HCT116 (cell line): ENCODE data around the gene TLL2. TPM values are rescaled to one million over a fixed set of nuclear protein-coding genes. Genes with fewer than 3 reads are reported as not detected.

Experiments used
- ATAC-seq: fragments of 200-7000 bp; cut with Tn5 transposase; 2 replicates; pipeline ENCODE4 v1.9.1; 2020; ENCODE audit warnings: mild to moderate bottlenecking, moderate library complexity
- BruUV-seq: library from RNA; stranded (reverse); fragments of 400-500 nt; replicated peaks from 2 replicates; lab custom pipeline; 2021; lab: Mats Ljungman, UMichigan
- CTCF ChIA-PET: fragments of 300-600 bp; sonication (Branson Sonifier 250); formaldehyde crosslinking; loops from one replicate; lab custom pipeline; 2021; ENCODE audit warnings: antibody characterized with exemption; lab: Charles Lee
- POLR2A ChIA-PET: fragments of 300-600, 350-600 bp; sonication (Branson Sonifier 250); formaldehyde crosslinking; loops from one replicate; lab custom pipeline; 2021; ENCODE audit warnings: antibody characterized with exemption; lab: Charles Lee
- RAD21 ChIA-PET, 2 experiments: fragments of 300-600 bp; sonication (Branson Sonifier 250); formaldehyde crosslinking; loops; one replicate each; lab custom pipeline; 2023; ENCODE audit warnings: low total read pairs in 2 of 2; ENCODE audit not compliant: uncharacterized antibody in 2 of 2, unreplicated experiment in 2 of 2, low non-redundant PET in 1 of 2; lab: Charles Lee
- DNase-seq: peaks from one replicate; pipeline ENCODE4 v3.0.0-alpha.2; 2010; ENCODE audit warnings: low read depth, low spot score
- H2AFZ ChIP-seq: fragments of 200-600 bp; shearing (Covaris generic), sonication (generic); 2 replicates; pipeline ENCODE4 v1.6.1; 2017; ENCODE audit warnings: low read depth, mixed run types, mixed read lengths, antibody characterized with exemption, low read length; ENCODE audit not compliant: poor library complexity, severe bottlenecking
- H3K27ac ChIP-seq: 2 replicates; pipeline ENCODE4 v1.5.1; 2012; ENCODE audit warnings: low read depth, low read length
- H3K27me3 ChIP-seq: fragments of 200-600 bp; sonication (generic); 2 replicates; pipeline ENCODE4 v1.6.1; 2016; ENCODE audit warnings: mixed run types, low read length, mixed read lengths; ENCODE audit not compliant: insufficient read depth
- H3K36me3 ChIP-seq, 2 experiments: fragments of 200-500 bp in 1 of 2; fragments of 200-600 bp in 1 of 2; sonication (Bioruptor generic) in 1 of 2; sonication (generic) in 1 of 2; 2 replicates each; pipeline versions ENCODE4 v1.5.1 to v1.6.1; 2014 to 2016; ENCODE audit warnings: low read length in 2 of 2, inconsistent platforms in 1 of 2, mixed read lengths in 1 of 2, mixed run types in 1 of 2; ENCODE audit not compliant: insufficient read depth in 2 of 2, control insufficient read depth in 1 of 2
- H3K4me1 ChIP-seq, 2 experiments: fragments of 200-600 bp in 1 of 2; sonication (generic) in 1 of 2; 2 replicates each; pipeline versions ENCODE4 v1.5.1 to v1.6.1; 2012 to 2017; ENCODE audit warnings: low read length in 2 of 2, inconsistent platforms in 1 of 2, mild to moderate bottlenecking in 1 of 2, mixed read lengths in 1 of 2, mixed run types in 1 of 2, moderate library complexity in 1 of 2; ENCODE audit not compliant: insufficient read depth in 2 of 2, control insufficient read depth in 1 of 2
- H3K4me2 ChIP-seq: fragments of 200-600 bp; sonication (generic); 2 replicates; pipeline ENCODE4 v1.6.1; 2017; ENCODE audit warnings: mixed run types, low read length, mixed read lengths
- H3K4me3 ChIP-seq, 2 experiments: fragments of 200-600 bp in 1 of 2; sonication (generic) in 1 of 2; replicated peaks in 1 of 2; 2 replicates each; pipeline ENCODE4 v1.5.1; 2011 to 2016; ENCODE audit warnings: low read length in 2 of 2, control low read depth in 1 of 2, low read depth in 1 of 2, mild to moderate bottlenecking in 1 of 2, mixed read lengths in 1 of 2, mixed run types in 1 of 2
- H3K79me2 ChIP-seq: fragments of 200-600 bp; sonication (generic); 2 replicates; pipeline ENCODE4 v1.6.1; 2017; ENCODE audit warnings: mild to moderate bottlenecking, mixed run types, low read length, moderate library complexity, mixed read lengths; ENCODE audit not compliant: insufficient read depth
- H3K9ac ChIP-seq: fragments of 200-600 bp; sonication (generic); 2 replicates; pipeline ENCODE4 v1.6.1; 2016; ENCODE audit warnings: low read length, mixed read lengths
- H3K9me2 ChIP-seq: fragments of 200-600 bp; sonication (generic), shearing (Covaris generic); 2 replicates; pipeline ENCODE4 v1.6.1; 2017; ENCODE audit warnings: mixed run types, mild to moderate bottlenecking, moderate library complexity; ENCODE audit not compliant: insufficient read depth
- H3K9me3 ChIP-seq, 2 experiments: fragments of 200-500 bp in 1 of 2; fragments of 200-600 bp in 1 of 2; sonication (Bioruptor generic) in 1 of 2; sonication (generic) in 1 of 2; 2 replicates each; pipeline ENCODE4 v1.6.1; 2014 to 2017; ENCODE audit warnings: low read length in 2 of 2, mixed read lengths in 2 of 2, inconsistent platforms in 1 of 2, low read depth in 1 of 2, mild to moderate bottlenecking in 1 of 2, mixed run types in 1 of 2, moderate library complexity in 1 of 2; ENCODE audit not compliant: control insufficient read depth in 1 of 2, insufficient read depth in 1 of 2
- H4K20me1 ChIP-seq: fragments of 200-600 bp; sonication (generic), shearing (Covaris generic); 2 replicates; pipeline ENCODE4 v1.6.1; 2017; ENCODE audit warnings: mixed run types, mild to moderate bottlenecking, moderate library complexity; ENCODE audit not compliant: insufficient read depth
- CEBPB ChIP-seq: IDR thresholded peaks from 2 replicates; pipeline ENCODE4 v1.6.1; 2012; ENCODE audit warnings: low read depth
- ELF1 ChIP-seq: IDR thresholded peaks from 2 replicates; pipeline ENCODE4 v1.6.1; 2012; ENCODE audit warnings: low read depth, borderline replicate concordance
- RAD21 ChIP-seq: IDR thresholded peaks from 2 replicates; pipeline ENCODE4 v1.6.1; 2012; ENCODE audit warnings: low read depth, mild to moderate bottlenecking
- REST ChIP-seq: IDR thresholded peaks from 2 replicates; pipeline ENCODE4 v1.6.1; 2012; ENCODE audit warnings: low read depth
- SIN3A ChIP-seq: IDR thresholded peaks from 2 replicates; pipeline ENCODE4 v1.6.1; 2012; ENCODE audit warnings: low read depth
- ZBTB33 ChIP-seq: IDR thresholded peaks from 2 replicates; pipeline ENCODE4 v1.6.1; 2011; ENCODE audit warnings: mild to moderate bottlenecking, low read length, moderate library complexity; ENCODE audit not compliant: insufficient replicate concordance; ENCODE audit errors: extremely low read depth
- ZFX ChIP-seq: fragments of 450-650 bp; IDR thresholded peaks from 2 replicates; pipeline ENCODE4 v1.6.1; 2017
- ZNF274 ChIP-seq: fragments of 200-500 bp; sonication (Bioruptor generic); IDR thresholded peaks from 2 replicates; pipeline ENCODE4 v1.6.1; 2014; ENCODE audit warnings: mild to moderate bottlenecking, low read depth, low read length, inconsistent platforms
- intact Hi-C: fragments of 100-400 bp; cut with micrococcal nuclease; formaldehyde crosslinking; loops from 2 replicates; pipeline ENCODE4 v1.10.0; 2022
- total RNA-seq: library from RNA; stranded (reverse); gene quantifications from one replicate; pipeline ENCODE4 v1.2.1, GENCODE V29; 2021; ENCODE audit not compliant: unreplicated experiment

TLL2 gene
- total RNA-seq, 1 experiment from 2014 or later: 1.3 TPM

- DNase-seq: no peak
- Histone ChIP-seq H3K9ac (no peak overlapping the region), H3K9me3 (no peaks in the 10 kb centered on the region), H3K9me2 (no peaks in the 10 kb centered on the region), H3K4me1 (peaks cover 8 to 28% of the 10 kb centered on the region in 2 experiments), H2AFZ (no peak overlapping the region), H3K36me3 (no peaks in the 10 kb centered on the region), H3K27ac (no peak overlapping the region), H3K27me3 (no peaks in the 10 kb centered on the region), H3K4me3 (no peak overlapping the region), H3K79me2 (no peaks in the 10 kb centered on the region), H4K20me1 (no peaks in the 10 kb centered on the region)
- RAD21 ChIA-PET: no interaction called here
- POLR2A ChIA-PET: no interaction called here
- intact Hi-C loops: no loop called here
- no TSS peak for BruUV-seq
- no peak for ATAC-seq
- TF ChIP-seq ELF1 (no peak), CEBPB (no peak), RAD21 (no peak)
- TF ChIP-seq, all 23 proteins: peak for 0
- no peak overlapping the region for H3K4me2 ChIP-seq
- CTCF ChIA-PET: no interaction called here
These were observed 13.7 kb downstream of the TLL2 start for GRCh38 chr10:96500050-96500449.

- DNase-seq (no peak), ATAC-seq (no peak)
- Histone ChIP-seq H3K9me2 (no peaks in the 10 kb centered on the region), H3K36me3 (no peaks in the 10 kb centered on the region), H3K27ac (no peak overlapping the region), H4K20me1 (no peaks in the 10 kb centered on the region), H3K27me3 (no peaks in the 10 kb centered on the region), H3K9ac (no peak overlapping the region), H3K9me3 (no peaks in the 10 kb centered on the region), H3K79me2 (no peaks in the 10 kb centered on the region), H3K4me3 (no peak overlapping the region), H3K4me2 (no peak overlapping the region), H3K4me1 (peaks cover 8 to 27% of the 10 kb centered on the region in 2 experiments), H2AFZ (no peak overlapping the region)
- ChIA-PET CTCF (interaction anchor here (1.3 to 1.8 kb wide), 2 partner anchors 13 to 16 kb away, joined by 4 to 15 read pairs; partner anchors contain the start of gene TLL2), RAD21 (no interaction called here), POLR2A (no interaction called here)
- TF ChIP-seq ZFX (no peak), ZBTB33 (no peak), CEBPB (no peak), REST (no peak), ZNF274 (no peak), SIN3A (no peak)
- BruUV-seq: no TSS peak
- intact Hi-C loops: no loop called here
These were observed 16.3 kb downstream of the TLL2 start for GRCh38 chr10:96497391-96497790.
